IPS DF 6.9 (cell line): ENCODE data around the gene DYRK1A.
"Not testable (repeated sequence)": the region's sequence is repeated elsewhere in the genome, so short reads cannot be mapped to it uniquely, and the experiment has no call there.

Experiments used
- DNase-seq: peaks from one replicate; pipeline ENCODE4 v3.0.0-alpha.2; 2013; ENCODE audit warnings: low read depth, low spot score
- H3K27ac ChIP-seq: one replicate; pipeline ENCODE4 v1.5.1; 2013; ENCODE audit warnings: low read length, control low read depth
- H3K27me3 ChIP-seq: 2 replicates; pipeline ENCODE4 v1.6.1; 2013; ENCODE audit warnings: mild to moderate bottlenecking, low read length; ENCODE audit not compliant: control insufficient read depth, insufficient read depth
- H3K36me3 ChIP-seq: 2 replicates; pipeline ENCODE4 v1.6.1; 2013; ENCODE audit warnings: low read length; ENCODE audit not compliant: control insufficient read depth, insufficient read depth
- H3K4me1 ChIP-seq: 2 replicates; pipeline ENCODE4 v1.6.1; 2013; ENCODE audit warnings: low read length; ENCODE audit not compliant: control insufficient read depth, insufficient read depth
- H3K4me3 ChIP-seq: 2 replicates; pipeline ENCODE4 v1.5.1; 2013; ENCODE audit warnings: mild to moderate bottlenecking, low read length
- H3K9me3 ChIP-seq: 2 replicates; pipeline ENCODE4 v1.6.1; 2013; ENCODE audit warnings: low read length, inconsistent platforms; ENCODE audit not compliant: control insufficient read depth, insufficient read depth
- WGBS: extraction: QIAGEN DNeasy Blood & Tissue Kit; methylation state at CpG from one replicate; pipeline ENCODE4 v1.1.7; 2013; ENCODE audit warnings: mixed read lengths, missing lambda C conversion rate; ENCODE audit not compliant: insufficient read length, insufficient coverage; 5-methylcytosine and 5-hydroxymethylcytosine counted together

The DYRK1A gene

GRCh38 chr21:37535130-37535529 lies 168.6 kb downstream of the DYRK1A start:
- DNase-seq, result no peak
- Histone ChIP-seq H3K4me3 (no peak overlapping the region), H3K9me3 (no peaks in the 10 kb centered on the region), H3K36me3 (no peaks in the 10 kb centered on the region), H3K27ac (no peak overlapping the region), H3K4me1 (peaks cover 2% of the 10 kb centered on the region; the same call in 1 of the 2 replicates), H3K27me3 (no peaks in the 10 kb centered on the region)
- WGBS, result no CpG with 5 or more reads among the region's 3 CpGs

DNA sequence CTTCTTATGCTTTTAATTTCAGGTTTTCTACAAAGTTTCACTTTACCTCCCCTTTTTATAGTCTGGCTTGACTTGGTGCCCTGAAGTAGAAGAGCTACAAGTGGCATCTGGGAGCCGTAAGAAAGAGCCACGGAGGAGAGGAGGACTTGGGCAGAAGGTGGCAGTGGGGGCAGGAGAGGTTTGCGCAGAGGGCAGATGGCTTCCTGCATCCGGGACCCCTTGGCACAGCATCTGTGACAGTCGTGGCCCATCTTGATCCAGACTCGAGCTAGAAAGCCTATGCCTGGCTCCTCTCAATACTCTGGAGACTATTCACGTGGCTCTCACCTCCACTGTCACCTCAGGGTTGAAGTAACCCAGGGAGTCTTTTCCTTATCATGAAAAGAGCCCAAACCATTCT lies 169.1 kb downstream of the DYRK1A start:
- Histone ChIP-seq H3K4me1 (peaks cover 2% of the 10 kb centered on the region; the same call in 1 of the 2 replicates), H3K27ac (no peak overlapping the region), H3K9me3 (no peaks in the 10 kb centered on the region), H3K4me3 (no peak overlapping the region), H3K27me3 (no peaks in the 10 kb centered on the region), H3K36me3 (no peaks in the 10 kb centered on the region)
- no CpG with 5 or more reads among the region's 7 CpGs for WGBS
- DNase-seq, result no peak

DNA sequence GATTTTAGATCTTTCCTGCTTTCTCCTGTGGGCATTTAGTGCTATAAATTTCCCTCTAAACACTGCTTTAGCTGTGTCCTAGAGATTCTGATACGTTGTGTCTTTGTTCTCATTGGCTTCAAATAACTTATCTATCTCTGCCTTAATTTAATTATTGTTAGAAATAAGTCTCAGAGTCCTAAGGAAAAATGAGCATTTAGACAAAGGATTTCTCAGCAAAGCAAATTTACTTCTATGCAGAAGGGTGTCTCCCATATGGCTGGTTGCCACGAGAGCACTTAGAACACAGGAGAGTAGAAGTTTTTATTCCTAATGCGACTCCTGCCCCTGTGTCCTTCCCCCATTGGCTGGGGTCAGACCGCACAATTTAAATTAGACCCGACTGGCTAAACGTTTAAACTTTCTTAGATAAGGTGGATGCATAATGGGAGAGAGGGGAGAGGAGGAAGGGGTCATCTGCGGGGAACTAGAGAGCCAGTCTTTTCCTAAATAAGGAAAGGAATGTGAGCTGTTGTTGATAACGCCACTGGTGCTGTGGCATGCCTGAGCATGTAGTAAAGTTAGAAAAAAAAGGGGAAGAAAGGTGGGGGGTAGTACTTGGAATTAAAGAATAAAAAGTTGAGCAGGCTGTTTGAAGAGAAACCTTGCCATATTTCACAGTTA lies 170.2 kb downstream of the DYRK1A start:
- no CpG with 5 or more reads among the region's 8 CpGs for WGBS
- H3K36me3 ChIP-seq, result no peaks in the 10 kb centered on the region
- H3K4me1 ChIP-seq, result no peaks in the 10 kb centered on the region
- H3K27me3 ChIP-seq, result no peaks in the 10 kb centered on the region
- H3K4me3 ChIP-seq, result no peak overlapping the region
- no peak overlapping the region for H3K27ac ChIP-seq
- no peaks in the 10 kb centered on the region for H3K9me3 ChIP-seq
- DNase-seq, result no peak

- Histone ChIP-seq H3K4me1 (no peaks in the 10 kb centered on the region), H3K9me3 (no peaks in the 10 kb centered on the region), H3K4me3 (no peak overlapping the region), H3K36me3 (no peaks in the 10 kb centered on the region), H3K27me3 (no peaks in the 10 kb centered on the region), H3K27ac (no peak overlapping the region)
- no peak for DNase-seq
- WGBS, result no CpG with 5 or more reads among the region's 4 CpGs
Measured at GRCh38 chr21:37537391-37537996, 170.9 kb downstream of the DYRK1A start.

DNA sequence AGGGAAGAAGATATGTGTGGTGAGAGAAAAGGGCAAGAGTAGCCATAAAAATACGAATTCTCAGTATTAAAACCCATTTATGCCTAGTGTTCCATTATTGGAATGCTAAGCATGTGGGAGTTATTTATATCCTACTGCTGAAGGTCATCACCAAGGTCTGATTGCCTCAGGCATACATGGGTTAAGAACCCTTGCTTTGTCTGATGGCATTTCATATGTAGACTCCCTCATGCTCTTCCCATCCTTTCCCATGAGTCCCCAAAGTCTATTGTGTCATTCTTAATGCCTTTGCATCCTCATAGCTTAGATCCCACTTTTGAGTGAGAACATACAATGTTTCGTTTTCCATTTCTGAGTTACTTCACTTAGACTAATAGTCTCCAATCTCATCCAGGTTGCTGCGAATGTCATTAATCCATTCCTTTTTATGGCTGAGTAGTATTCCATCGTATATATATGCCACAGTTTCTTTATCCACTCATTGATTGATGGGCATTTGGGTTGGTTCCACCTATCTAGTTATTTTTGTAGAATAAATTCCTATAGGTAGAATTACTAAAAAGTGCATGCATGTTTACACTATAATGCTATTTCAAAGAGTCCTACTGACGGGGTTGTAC lies 172.5 kb downstream of the DYRK1A start:
- WGBS, result 100% methylated on average over 1 of the region's 5 CpGs
- H3K4me1 ChIP-seq, result no peaks in the 10 kb centered on the region
- H3K27ac ChIP-seq, result no peak overlapping the region
- H3K36me3 ChIP-seq, result no peaks in the 10 kb centered on the region
- no peaks in the 10 kb centered on the region for H3K27me3 ChIP-seq
- no peaks in the 10 kb centered on the region for H3K9me3 ChIP-seq
- no peak for DNase-seq
- H3K4me3 ChIP-seq, result no peak overlapping the region

DNA sequence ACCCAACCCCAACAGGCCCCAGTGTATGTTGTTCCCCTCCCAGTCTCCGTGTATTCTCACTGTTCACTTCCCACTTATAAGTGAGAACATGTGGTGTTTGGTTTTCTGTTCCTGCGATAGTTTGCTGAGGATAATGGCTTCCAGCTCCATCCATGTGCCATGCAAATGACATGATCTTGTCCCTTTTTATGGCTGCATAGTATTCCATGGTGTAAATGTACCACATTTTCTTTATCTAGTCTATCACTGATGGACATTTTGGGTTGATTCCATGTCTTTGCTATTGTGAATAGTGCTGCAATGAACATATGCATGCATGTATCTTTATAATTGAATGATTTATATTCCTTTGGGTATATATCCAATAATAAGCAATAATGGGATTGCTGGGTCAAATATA lies 174.6 kb downstream of the DYRK1A start:
- not testable (repeated sequence) for H3K27me3 ChIP-seq, H3K4me3 ChIP-seq, DNase-seq, H3K4me1 ChIP-seq, H3K27ac ChIP-seq, H3K36me3 ChIP-seq, H3K9me3 ChIP-seq
- no CpG with 5 or more reads among the region's 2 CpGs for WGBS

- DNase-seq, result no peak
- Histone ChIP-seq H3K4me3 (no peak overlapping the region), H3K9me3 (no peaks in the 10 kb centered on the region), H3K27ac (no peak overlapping the region), H3K36me3 (no peaks in the 10 kb centered on the region), H3K4me1 (no peaks in the 10 kb centered on the region), H3K27me3 (no peaks in the 10 kb centered on the region)
- no CpG with 5 or more reads among the region's 1 CpG for WGBS
Measured at GRCh38 chr21:37542512-37542911, 175.9 kb downstream of the DYRK1A start.

GRCh38 chr21:37546299-37546908 lies 179.8 kb downstream of the DYRK1A start:
- no peak for DNase-seq
- no CpG with 5 or more reads among the region's 22 CpGs for whole genome bisulfite sequencing
- Histone ChIP-seq H3K4me3 (no peak overlapping the region), H3K27me3 (no peaks in the 10 kb centered on the region), H3K9me3 (no peaks in the 10 kb centered on the region), H3K27ac (no peak overlapping the region), H3K4me1 (no peaks in the 10 kb centered on the region), H3K36me3 (no peaks in the 10 kb centered on the region)

DNA sequence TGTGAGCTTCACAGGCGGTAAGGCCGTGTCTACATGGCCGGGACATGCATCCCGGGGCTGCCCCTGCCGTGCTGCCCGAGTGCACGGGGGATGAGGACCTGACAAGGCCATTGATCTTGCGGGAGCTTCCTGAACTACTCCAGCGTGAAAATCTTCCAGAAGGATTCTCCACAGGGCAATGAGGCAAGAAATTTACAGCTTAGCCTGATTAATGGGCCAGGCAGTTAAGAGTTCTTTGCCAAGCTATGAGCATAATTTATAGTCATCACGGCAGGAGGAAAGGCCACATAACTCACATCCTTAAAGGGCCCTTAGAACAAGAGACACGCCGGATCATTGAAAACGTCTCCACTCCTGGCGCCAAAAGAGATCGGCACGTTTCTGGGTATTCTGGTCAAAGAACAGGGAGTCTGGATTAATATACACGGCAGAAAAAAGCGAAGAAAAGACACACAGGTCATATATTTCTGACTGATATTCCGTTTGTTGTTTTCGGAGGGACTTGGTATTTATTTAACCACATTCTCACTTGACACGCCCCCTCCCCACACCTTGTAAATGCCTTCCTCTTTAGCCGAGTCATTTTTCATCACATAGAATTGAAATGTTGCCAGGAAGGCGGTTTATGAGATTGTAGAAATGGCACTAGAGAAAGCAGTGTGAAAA lies 180.5 kb downstream of the DYRK1A start:
- WGBS, result no CpG with 5 or more reads among the region's 23 CpGs
- DNase-seq, result no peak
- Histone ChIP-seq H3K27me3 (no peaks in the 10 kb centered on the region), H3K9me3 (no peaks in the 10 kb centered on the region), H3K36me3 (no peaks in the 10 kb centered on the region), H3K4me1 (no peaks in the 10 kb centered on the region), H3K4me3 (no peak overlapping the region), H3K27ac (no peak overlapping the region)

- WGBS, result no CpG with 5 or more reads among the region's 2 CpGs
Measured at GRCh38 chr21:37547615-37548200, 181.1 kb downstream of the DYRK1A start.

More at GRCh38 chr21:37547615-37548200, 181.1 kb downstream of the DYRK1A start:
- DNase-seq, result no peak
- Histone ChIP-seq H3K36me3 (no peaks in the 10 kb centered on the region), H3K27ac (no peak overlapping the region), H3K4me3 (no peak overlapping the region), H3K27me3 (no peaks in the 10 kb centered on the region), H3K9me3 (no peaks in the 10 kb centered on the region), H3K4me1 (no peaks in the 10 kb centered on the region)
